DOHH2 (cell line): ENCODE results near the gene SP140.

Experiments
- EZH2phosphoT487 ChIP-seq: fragments of 200-600 bp; sonication (generic); IDR thresholded peaks from 2 replicates; pipeline ENCODE4 v1.6.1; 2017; ENCODE audit warnings: borderline replicate concordance, mild to moderate bottlenecking, antibody characterized with exemption, low read length, moderate library complexity, mixed read lengths
- TF ChIP-seq, protein P1 (sequence below): fragments of 200-600 bp; sonication (generic); IDR thresholded peaks from one replicate; pipeline ENCODE4 v1.5.1; 2014; ENCODE audit warnings: antibody characterized with exemption, mild to moderate bottlenecking, low read depth, low read length; ENCODE audit not compliant: poor library complexity, severe bottlenecking

DNA sequence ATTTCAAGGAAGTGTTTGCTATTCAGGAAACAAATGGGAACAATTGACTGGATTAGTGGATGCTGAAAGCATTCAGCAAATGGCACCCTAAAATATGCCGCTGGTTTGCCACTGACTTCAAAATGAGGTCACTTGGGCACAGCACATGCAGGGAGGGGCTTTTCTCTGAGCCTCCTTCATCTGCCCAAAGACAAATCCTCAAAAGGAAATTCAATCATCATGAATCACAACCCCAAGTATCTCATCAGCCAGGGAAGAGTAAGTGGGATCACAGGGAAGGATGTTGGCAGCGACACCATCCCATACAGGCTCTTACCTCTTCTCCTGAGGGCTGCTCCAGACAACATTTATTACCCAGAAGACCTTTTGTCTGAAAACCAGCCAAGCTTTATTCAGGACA lies 87.1 kb downstream of the SP140 start:
- TF ChIP-seq, protein P1, sequence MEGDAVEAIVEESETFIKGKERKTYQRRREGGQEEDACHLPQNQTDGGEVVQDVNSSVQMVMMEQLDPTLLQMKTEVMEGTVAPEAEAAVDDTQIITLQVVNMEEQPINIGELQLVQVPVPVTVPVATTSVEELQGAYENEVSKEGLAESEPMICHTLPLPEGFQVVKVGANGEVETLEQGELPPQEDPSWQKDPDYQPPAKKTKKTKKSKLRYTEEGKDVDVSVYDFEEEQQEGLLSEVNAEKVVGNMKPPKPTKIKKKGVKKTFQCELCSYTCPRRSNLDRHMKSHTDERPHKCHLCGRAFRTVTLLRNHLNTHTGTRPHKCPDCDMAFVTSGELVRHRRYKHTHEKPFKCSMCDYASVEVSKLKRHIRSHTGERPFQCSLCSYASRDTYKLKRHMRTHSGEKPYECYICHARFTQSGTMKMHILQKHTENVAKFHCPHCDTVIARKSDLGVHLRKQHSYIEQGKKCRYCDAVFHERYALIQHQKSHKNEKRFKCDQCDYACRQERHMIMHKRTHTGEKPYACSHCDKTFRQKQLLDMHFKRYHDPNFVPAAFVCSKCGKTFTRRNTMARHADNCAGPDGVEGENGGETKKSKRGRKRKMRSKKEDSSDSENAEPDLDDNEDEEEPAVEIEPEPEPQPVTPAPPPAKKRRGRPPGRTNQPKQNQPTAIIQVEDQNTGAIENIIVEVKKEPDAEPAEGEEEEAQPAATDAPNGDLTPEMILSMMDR, result no peak
- no peak for TF ChIP-seq EZH2phosphoT487
